Uterus (tissue), 4 donors: ENCODE results near the gene VWDE. TPM values are rescaled to one million over a fixed set of nuclear protein-coding genes. Genes with fewer than 3 reads are reported as not detected.

ENCODE experiments used
- DNase-seq, 2 donors: peaks; one replicate each; pipeline ENCODE4 v3.0.0-alpha.2; 2019 to 2020
- H3K27ac ChIP-seq, 2 donors: fragments of 200-600 bp; sonication (generic); 1 replicate in 1 of 2; 2 replicates in 1 of 2; pipeline ENCODE4 v1.5.1; 2016 to 2018
- H3K27me3 ChIP-seq, 2 donors: fragments of 200-600 bp; sonication (generic); one replicate each; pipeline ENCODE4 v1.5.1; 2018 to 2019; ENCODE audit warnings: control low read depth in 1 of 2
- H3K36me3 ChIP-seq, 2 donors: fragments of 200-600 bp; sonication (generic); one replicate each; pipeline ENCODE4 v1.5.1; 2019; ENCODE audit warnings: control low read depth in 1 of 2
- H3K4me1 ChIP-seq, 2 donors: fragments of 200-600 bp; sonication (generic); one replicate each; pipeline ENCODE4 v1.5.1; 2018 to 2019; ENCODE audit warnings: control low read depth in 1 of 2
- H3K4me3 ChIP-seq, 2 donors: fragments of 200-600 bp; sonication (generic); 1 replicate in 1 of 2; 2 replicates in 1 of 2; pipeline ENCODE4 v1.5.1; 2018 to 2019; ENCODE audit warnings: mild to moderate bottlenecking in 1 of 2
- H3K9me3 ChIP-seq, 2 donors: fragments of 200-600 bp; sonication (generic); one replicate each; pipeline ENCODE4 v1.5.1; 2019; ENCODE audit warnings: control low read depth in 1 of 2
- POLR2A ChIP-seq, 2 donors: fragments of 450-650 bp; IDR thresholded peaks; one replicate each; pipeline ENCODE4 v1.6.1; 2016; ENCODE audit warnings: antibody characterized with exemption in 2 of 2, mild to moderate bottlenecking in 1 of 2, moderate library complexity in 1 of 2
- intact Hi-C: fragments of 100-400 bp; cut with DNase I; formaldehyde crosslinking; loops from one replicate; pipeline ENCODE4 v1.15.1; 2023; ENCODE audit warnings: low total_unique reads
- total RNA-seq, 4 donors: library from RNA; depleted of rRNA in 3 of 4; stranded (reverse); fragments of >200 nt in 3 of 4; gene quantifications; one replicate each; pipeline versions ENCODE4 v1.1.0 to v1.2.4, GENCODE V29; 2014 to 2023
- TF ChIP-seq, protein P1 (sequence below), 4 experiments: fragments of 200-600 bp in 2 of 4; fragments of 450-650 bp in 2 of 4; sonication (generic) in 2 of 4; IDR thresholded peaks; one replicate each; pipeline ENCODE4 v1.5.1; 2016 to 2019; ENCODE audit warnings: antibody characterized with exemption in 4 of 4, mild to moderate bottlenecking in 2 of 4, moderate library complexity in 1 of 4
- donor health status: DM: yes; HTN: yes; CAD: no.

VWDE gene
- total RNA-seq, 4 donors from 2014 or later: 0.95 to 23.2 TPM; not detected in 2

DNA sequence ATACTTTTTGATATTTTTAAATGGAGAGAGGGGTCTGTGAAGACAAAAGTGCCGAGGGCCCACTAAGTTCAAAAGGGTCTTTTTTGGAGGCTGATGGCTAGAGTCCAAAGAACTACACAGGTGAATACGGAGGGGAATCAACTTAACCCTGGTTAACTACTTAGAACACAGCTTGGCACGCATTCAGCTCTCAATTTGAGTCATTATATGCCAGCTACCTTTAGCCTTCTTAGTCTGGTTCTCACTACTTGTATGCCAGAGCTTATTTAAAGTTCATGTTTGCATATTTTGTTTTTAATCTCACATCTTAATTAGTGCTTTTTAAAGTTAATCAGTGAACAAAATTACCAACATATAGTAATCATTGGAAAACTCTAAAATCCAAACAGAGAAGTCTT lies 80.8 kb downstream of the VWDE start:
- peaks cover 0 to 4% of the 10 kb centered on the region in 2 donors for H3K36me3 ChIP-seq
- no peak overlapping the region for H3K27ac ChIP-seq
- intact Hi-C loops: no loop called here
- no peak for DNase-seq
- H3K4me3 ChIP-seq: no peak overlapping the region
- H3K27me3 ChIP-seq: no peaks in the 10 kb centered on the region
- no peaks in the 10 kb centered on the region for H3K4me1 ChIP-seq
- no peaks in the 10 kb centered on the region for H3K9me3 ChIP-seq
- no peak for TF ChIP-seq POLR2A (IDR thresholded peaks at IDR 0.05)
- TF ChIP-seq, protein P1, sequence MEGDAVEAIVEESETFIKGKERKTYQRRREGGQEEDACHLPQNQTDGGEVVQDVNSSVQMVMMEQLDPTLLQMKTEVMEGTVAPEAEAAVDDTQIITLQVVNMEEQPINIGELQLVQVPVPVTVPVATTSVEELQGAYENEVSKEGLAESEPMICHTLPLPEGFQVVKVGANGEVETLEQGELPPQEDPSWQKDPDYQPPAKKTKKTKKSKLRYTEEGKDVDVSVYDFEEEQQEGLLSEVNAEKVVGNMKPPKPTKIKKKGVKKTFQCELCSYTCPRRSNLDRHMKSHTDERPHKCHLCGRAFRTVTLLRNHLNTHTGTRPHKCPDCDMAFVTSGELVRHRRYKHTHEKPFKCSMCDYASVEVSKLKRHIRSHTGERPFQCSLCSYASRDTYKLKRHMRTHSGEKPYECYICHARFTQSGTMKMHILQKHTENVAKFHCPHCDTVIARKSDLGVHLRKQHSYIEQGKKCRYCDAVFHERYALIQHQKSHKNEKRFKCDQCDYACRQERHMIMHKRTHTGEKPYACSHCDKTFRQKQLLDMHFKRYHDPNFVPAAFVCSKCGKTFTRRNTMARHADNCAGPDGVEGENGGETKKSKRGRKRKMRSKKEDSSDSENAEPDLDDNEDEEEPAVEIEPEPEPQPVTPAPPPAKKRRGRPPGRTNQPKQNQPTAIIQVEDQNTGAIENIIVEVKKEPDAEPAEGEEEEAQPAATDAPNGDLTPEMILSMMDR (IDR thresholded peaks at IDR 0.05): no peak

DNA sequence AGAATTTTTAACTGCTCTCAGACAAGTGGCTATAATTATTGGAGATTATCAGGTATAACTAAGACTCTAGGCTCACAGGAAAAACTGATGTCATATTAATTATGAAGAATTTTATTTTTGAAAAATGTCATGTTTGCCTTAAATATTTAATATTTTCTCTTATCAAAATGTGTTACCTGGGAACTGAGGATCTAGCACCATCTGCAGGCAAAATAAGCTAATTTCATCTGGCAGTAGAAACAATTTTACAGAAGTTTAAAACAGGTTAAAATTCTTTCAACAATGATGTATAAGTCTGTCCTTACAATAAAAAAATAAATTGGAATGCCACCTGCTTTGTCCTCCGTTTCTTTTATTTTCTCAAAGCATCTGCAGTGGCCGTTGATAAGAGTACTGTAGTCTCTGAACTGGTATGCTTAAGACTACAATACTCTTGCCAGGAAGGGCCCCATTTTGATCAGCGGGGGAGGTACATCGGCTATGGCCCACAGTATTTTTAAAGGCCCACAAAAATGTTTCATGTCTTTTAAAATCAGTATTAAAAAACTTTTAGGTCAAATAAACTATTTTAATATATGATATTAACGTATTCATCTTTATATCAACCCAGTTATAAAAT lies 81.3 kb downstream of the VWDE start:
- H3K27me3 ChIP-seq: no peaks in the 10 kb centered on the region
- no peak for DNase-seq
- no peak overlapping the region for H3K27ac ChIP-seq
- H3K4me3 ChIP-seq: no peak overlapping the region
- intact Hi-C loops: no loop called here
- TF ChIP-seq, protein P1 (IDR thresholded peaks at IDR 0.05): peak; percentile 56 to 77 (median 60)
- TF ChIP-seq POLR2A (IDR thresholded peaks at IDR 0.05): no peak
- no peaks in the 10 kb centered on the region for H3K4me1 ChIP-seq
- H3K36me3 ChIP-seq: peaks cover 0 to 4% of the 10 kb centered on the region in 2 donors
- H3K9me3 ChIP-seq: no peaks in the 10 kb centered on the region

DNA sequence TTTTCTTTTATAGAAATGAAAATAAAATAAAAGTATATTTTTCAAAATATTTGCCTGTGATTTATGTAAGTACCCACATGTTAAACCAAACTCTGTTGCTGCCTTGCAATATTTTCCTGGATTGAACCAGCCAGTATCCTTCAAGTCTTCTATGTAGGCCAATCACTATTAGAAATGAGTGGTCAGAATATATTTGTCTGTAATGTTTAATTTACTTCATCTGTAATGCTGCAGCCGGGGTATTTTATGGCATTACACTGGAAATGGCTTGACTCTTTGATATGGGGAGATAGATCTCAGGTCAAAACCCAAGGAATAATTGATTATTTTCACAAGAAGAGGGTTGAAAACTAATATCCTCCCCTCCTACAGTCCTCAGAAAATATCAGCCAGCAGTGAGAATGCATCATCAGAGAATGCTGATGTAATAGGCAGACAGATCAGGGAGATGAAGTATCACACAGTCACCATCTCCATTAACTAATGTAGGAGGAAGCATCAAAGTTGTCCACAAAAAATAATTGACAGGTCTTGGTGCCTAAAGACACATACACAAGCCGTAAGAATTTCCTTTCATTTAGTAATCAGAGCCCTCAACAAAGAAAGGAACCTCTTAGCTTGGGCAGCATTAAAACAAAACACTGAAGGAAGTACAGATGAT lies 82.5 kb downstream of the VWDE start:
- no peak for DNase-seq
- intact Hi-C loops: no loop called here
- Histone ChIP-seq H3K4me1 (no peaks in the 10 kb centered on the region), H3K36me3 (no peaks in the 10 kb centered on the region), H3K27ac (no peak overlapping the region), H3K4me3 (no peak overlapping the region), H3K27me3 (no peaks in the 10 kb centered on the region), H3K9me3 (no peaks in the 10 kb centered on the region)
- no peak for TF ChIP-seq POLR2A (IDR thresholded peaks at IDR 0.05)
- TF ChIP-seq, protein P1 (IDR thresholded peaks at IDR 0.05): no peak

DNA sequence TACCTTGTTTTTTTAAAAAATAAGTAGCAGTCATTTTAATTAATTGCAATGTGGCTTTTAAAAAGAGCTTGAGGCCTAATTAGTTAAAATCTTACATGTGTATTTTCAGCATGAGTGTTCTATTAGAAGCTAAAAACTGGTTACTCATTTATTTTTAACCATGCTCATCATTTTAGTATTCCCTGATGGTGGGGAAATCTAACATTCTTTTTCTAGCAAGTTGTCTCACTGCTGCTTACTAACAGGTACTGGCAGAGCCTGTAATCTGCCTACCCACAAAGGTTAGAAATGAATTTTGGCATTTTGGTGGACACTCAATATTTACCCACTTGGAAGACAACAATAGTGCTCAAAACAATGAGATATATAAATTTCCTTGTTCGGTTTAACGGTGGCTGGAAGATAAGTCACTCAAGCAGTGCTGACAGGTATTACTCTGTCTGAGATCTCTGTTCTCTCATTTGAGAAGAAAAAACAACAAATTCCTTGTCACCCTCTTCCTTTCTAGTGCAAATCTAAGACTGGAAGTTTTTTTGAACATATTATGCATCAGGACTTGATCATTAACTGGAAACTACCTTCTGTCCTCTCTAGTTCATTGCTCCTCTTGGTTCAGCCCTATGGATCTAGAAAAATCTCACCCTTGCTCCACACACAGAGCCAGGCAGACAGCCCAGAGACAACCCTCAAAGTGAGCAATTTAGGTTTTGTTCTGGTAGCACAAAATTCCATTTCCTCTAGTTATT lies 83.3 kb downstream of the VWDE start:
- no peaks in the 10 kb centered on the region for H3K9me3 ChIP-seq
- no peak overlapping the region for H3K27ac ChIP-seq
- intact Hi-C loops: no loop called here
- no peaks in the 10 kb centered on the region for H3K4me1 ChIP-seq
- no peak for TF ChIP-seq POLR2A (IDR thresholded peaks at IDR 0.05)
- TF ChIP-seq, protein P1 (IDR thresholded peaks at IDR 0.05): no peak
- DNase-seq: no peak
- no peaks in the 10 kb centered on the region for H3K27me3 ChIP-seq
- no peak overlapping the region for H3K4me3 ChIP-seq
- no peaks in the 10 kb centered on the region for H3K36me3 ChIP-seq

DNA sequence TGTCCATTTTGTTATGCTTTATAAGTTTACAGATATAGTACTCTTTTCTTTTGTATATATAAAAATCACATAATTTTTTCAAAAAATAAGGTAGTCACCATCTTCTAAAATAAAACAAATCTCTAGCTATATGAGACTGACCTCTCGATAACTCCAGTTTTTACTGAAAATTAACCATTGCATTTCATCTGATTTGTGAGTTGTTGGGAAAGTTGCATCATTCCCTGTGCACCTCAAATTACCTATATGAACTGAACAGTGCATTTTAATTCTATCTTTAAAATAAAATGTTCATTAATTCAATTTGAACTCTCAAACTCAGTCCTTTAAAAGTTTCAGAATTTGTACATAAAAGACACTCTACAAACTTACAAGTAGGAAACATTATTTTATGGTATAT lies 86.0 kb downstream of the VWDE start:
- intact Hi-C loops: no loop called here
- H3K4me3 ChIP-seq: no peak overlapping the region
- no peak overlapping the region for H3K27ac ChIP-seq
- H3K36me3 ChIP-seq: no peaks in the 10 kb centered on the region
- no peaks in the 10 kb centered on the region for H3K9me3 ChIP-seq
- H3K4me1 ChIP-seq: no peaks in the 10 kb centered on the region
- TF ChIP-seq POLR2A (IDR thresholded peaks at IDR 0.05): no peak
- TF ChIP-seq, protein P1 (IDR thresholded peaks at IDR 0.05): no peak
- no peak for DNase-seq
- no peaks in the 10 kb centered on the region for H3K27me3 ChIP-seq
